ENCODE results near the gene HCN3.
"Not testable (repeated sequence)": the region's sequence is repeated elsewhere in the genome, so short reads cannot be mapped to it uniquely, and the experiment has no call there.

HCN3 gene

DNA sequence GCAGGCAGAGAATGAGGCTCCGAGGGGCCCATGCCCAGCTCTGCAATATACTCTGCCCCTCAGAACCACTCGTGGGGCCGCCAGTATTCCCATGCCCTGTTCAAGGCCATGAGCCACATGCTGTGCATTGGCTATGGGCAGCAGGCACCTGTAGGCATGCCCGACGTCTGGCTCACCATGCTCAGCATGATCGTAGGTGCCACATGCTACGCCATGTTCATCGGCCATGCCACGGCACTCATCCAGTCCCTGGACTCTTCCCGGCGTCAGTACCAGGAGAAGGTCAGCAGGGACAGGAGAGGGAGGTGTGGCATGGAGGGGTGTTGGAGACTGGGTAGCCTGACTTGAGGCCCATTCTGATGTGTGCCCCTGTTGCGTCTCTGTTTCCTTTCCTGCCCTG lies 7.2 kb downstream of the HCN3 start:
- no peak for DNase-seq (ENCODE audit: low read depth in 2 of 2)

DNA sequence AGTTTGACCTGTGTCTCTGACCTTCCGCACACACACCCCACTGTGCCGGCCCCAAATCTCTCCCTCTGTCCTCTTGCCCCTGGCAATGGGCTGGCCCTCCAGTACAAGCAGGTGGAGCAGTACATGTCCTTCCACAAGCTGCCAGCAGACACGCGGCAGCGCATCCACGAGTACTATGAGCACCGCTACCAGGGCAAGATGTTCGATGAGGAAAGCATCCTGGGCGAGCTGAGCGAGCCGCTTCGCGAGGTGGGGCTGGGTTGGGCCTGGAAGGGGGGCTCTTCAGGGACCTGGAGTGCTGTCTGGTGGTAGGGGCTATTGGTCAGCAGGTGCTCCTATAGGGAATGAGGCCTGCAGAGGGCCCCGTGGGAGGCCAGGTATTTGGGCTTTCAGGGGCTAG lies 7.8 kb downstream of the HCN3 start:
- DNase-seq (ENCODE audit: low read depth in 2 of 2) = no peak

- DNase-seq (ENCODE audit: low read depth in 2 of 2) = no peak
Observed at GRCh38 chr1:155285631-155286044, 8.4 kb downstream of the HCN3 start.

DNA sequence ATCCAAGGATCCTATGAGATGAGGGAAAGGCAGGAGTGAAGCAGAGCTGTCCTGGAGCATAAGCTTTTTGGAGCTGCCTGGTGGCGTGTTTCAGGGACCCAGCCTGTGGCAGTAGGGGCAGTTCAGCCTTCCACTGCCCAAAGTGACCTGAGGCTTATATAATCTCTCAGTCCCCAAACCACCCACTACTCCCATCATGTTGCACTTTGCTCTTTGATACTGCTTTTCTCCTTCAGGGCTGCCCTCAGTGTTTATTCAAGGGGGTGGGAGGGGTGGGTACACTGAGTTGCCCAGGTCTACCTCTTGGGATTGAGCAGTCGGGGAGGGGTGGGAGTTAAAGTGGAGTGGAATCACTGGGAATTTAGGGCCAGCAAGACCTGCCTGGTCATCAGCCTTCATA lies 9.3 kb downstream of the HCN3 start:
- DNase-seq (ENCODE audit: low read depth in 2 of 2) = no peak

DNA sequence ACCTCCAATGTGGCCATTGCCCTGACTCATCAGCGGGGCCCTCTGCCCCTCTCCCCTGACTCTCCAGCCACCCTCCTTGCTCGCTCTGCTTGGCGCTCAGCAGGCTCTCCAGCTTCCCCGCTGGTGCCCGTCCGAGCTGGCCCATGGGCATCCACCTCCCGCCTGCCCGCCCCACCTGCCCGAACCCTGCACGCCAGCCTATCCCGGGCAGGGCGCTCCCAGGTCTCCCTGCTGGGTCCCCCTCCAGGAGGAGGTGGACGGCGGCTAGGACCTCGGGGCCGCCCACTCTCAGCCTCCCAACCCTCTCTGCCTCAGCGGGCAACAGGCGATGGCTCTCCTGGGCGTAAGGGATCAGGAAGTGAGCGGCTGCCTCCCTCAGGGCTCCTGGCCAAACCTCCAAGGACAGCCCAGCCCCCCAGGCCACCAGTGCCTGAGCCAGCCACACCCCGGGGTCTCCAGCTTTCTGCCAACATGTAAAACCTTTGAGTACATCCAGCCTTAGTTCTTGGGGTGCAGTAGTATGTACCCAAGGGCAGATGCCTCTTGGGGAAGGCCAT lies 10.8 kb downstream of the HCN3 start:
- DNase-seq (ENCODE audit: low read depth in 2 of 2) = no peak

DNA sequence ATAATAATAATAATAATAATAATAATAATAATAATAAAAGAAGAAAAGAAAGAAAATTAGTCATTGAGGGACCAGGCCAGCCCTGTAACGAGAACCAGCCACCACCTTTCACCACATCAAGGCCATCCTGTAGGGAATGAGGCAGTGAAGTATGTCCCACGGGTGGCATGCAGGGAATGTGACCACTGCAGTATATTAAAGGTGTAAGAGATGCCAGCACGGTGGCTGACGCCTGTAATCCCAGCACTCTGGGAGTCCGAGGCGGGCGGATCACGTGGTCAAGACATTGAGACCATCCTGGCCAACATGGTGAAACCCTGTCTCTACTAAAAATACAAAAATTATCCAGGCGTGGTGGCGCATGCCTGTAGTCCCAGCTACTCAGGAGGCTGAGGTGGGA lies 13.7 kb downstream of the HCN3 start:
- not testable (repeated sequence) for DNase-seq (ENCODE audit: low read depth in 2 of 2)

DNA sequence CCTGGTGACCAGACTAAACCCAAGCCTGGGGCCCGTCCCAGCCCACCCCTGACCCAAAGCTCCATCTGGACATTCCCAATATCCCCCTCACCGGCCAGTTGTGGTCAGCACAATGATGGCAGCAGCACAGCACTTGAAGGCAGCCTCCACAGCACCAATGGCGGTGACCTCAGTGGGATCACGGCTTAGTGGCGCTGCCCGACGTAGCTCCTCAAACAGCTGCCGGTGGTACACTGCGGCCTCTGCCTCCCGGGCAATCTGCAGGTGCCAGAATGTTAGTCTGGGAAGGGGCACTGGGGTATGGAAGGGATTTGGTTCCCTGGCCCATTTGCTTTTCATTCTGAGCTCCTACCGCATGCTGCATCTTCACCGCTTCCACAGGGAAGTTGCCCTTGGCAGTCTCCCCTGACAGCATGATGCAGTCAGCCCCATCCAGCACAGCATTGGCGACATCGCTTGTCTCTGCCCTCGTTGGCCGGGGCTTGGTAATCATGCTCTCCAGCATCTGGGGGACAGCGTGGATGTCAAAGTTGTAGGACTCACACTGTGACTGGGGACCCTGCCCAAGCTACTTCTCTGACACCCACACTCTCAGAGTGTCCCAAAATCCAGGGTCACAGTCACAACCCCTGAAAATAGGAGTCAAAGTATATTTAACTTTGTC lies 16.0 kb downstream of the HCN3 start:
- DNase-seq (ENCODE audit: low read depth in 2 of 2) = no peak

DNA sequence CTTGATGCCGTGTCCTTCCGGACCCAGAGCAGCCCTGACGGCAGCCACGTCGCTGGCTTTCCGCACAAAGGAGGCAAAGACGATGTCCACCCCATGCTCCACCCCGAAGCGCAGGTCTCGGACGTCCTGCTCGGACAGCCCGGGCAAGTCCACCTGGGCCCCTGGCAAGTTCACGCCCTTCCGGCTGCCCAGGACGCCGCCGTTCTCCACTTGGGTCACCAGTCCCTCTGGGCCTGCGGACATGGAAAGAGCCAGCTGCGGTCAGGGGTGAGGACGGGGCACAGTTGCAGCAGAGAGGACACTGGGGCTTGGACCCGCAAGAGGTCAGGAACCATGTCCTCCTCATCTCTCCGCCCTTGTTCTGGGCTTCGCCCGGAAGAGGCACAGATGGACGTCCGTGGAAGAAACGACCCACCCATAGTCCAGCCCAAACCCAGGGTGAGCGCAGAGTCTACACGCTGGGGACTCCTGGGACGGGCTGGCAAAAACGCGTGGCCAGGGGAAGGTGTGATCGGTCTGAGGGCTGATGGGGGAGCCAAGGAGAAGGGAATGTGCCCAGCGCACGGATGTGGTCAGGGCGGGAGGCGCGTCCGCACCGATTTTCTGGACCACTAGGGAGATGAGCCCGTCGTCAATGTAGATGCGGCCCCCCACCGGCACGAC lies 17.4 kb downstream of the HCN3 start:
- DNase-seq (ENCODE audit: low read depth in 2 of 2) = no peak

DNA sequence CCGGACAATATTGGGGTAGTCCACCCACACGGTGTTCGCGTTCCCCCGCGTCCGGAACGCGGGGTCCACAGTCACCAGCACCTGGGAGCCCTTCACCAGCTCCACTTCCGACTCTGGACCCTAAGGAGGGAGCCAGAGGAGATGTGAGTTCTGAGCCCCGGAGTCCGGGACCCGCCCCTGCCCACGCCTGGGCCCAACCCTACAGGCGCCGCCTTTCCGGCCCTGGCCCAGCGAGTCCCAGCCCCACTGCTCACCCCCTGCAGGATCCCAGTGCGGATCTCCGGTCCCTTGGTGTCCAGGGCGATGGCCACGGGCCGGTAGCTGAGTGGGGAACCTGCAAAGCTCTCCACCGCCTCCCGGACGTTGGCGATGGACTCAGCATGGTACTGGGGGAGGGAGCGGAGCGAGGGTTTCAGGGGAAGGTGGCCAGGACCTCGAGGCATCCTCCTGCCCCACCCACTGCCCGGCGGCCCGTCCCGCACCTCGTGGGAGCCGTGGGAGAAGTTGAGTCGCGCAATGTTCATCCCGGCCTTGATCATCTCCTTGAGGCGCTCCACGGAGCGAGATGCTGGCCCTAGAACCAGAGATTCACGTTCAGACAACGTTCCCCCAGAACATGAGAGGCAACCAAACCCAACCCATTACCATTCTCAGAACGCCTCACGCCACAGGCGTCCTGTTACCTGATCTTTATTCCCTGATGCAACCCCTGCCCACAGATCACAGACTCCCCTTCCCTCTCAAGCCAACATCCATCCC lies 18.1 kb downstream of the HCN3 start:
- DNase-seq (ENCODE audit: low read depth in 2 of 2) = no peak

- DNase-seq (ENCODE audit: low read depth in 2 of 2) = no peak
Observed at GRCh38 chr1:155295942-155296267, 18.6 kb downstream of the HCN3 start.

GRCh38 chr1:155296661-155297060 lies 19.4 kb downstream of the HCN3 start:
- DNase-seq (ENCODE audit: low read depth in 2 of 2) = no peak

- no peak for DNase-seq (ENCODE audit: low read depth in 2 of 2)
Observed at GRCh38 chr1:155297384-155297783, 20.1 kb downstream of the HCN3 start.

GRCh38 chr1:155300024-155300423 lies 22.8 kb downstream of the HCN3 start:
- DNase-seq (ENCODE audit: low read depth in 2 of 2) = no peak

- DNase-seq (ENCODE audit: low read depth in 2 of 2) = no peak
Observed at GRCh38 chr1:155300553-155301329, 23.5 kb downstream of the HCN3 start.

GRCh38 chr1:155301342-155301841 lies 24.1 kb downstream of the HCN3 start, which contains the start of gene PKLR:
TSS of gene PKLR (minus strand) at chr1:155301438. CDS start at chr1:155301395, 43 bp downstream.
- DNase-seq (ENCODE audit: low read depth in 2 of 2) = no peak

- DNase-seq (ENCODE audit: low read depth in 2 of 2) = no peak
Observed at GRCh38 chr1:155304558-155305063, 27.3 kb downstream of the HCN3 start.

- DNase-seq (ENCODE audit: low read depth in 2 of 2) = no peak
Observed at GRCh38 chr1:155305881-155306391, 28.7 kb downstream of the HCN3 start.

DNA sequence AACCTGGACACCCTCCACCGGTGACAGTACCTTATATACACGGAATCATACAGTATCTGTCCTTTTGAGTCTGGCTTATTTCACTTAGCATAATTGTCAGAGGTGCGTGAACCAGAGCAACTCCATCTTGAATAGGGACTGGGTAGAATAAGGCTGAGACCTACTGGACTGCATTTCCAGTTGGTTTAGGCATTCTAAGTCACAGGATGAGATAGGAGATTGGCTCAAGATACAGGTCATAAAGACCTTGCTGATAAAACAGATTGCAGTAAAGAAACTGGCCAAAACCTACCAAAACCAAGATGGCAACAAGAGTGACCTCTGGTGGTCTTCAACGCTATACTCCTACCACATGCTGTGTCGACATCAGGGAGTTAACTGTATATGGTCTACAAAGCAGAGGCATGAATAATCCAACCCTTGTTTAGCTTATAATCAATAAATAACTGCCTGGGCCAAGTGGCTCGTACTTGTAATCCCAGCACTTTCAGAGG lies 30.0 kb downstream of the HCN3 start:
- no peak for DNase-seq (ENCODE audit: low read depth in 2 of 2)

GRCh38 chr1:155308493-155309422 lies 31.5 kb downstream of the HCN3 start, which contains the start of gene FDPS:
TSS of gene FDPS (plus strand) at chr1:155308866. CDS start at chr1:155309790, 924 bp downstream.
- DNase-seq (ENCODE audit: low read depth in 2 of 2) = peak; percentile 97
